Keratinocyte (primary cell): ENCODE data around the gene MAN1A2. TPM values are rescaled to one million over a fixed set of nuclear protein-coding genes. Genes with fewer than 3 reads are reported as not detected.
"Not testable (repeated sequence)": the region's sequence is repeated elsewhere in the genome, so short reads cannot be mapped to it uniquely, and the experiment has no call there.

Experiments
- DNase-seq: peaks from one replicate; pipeline ENCODE4 v3.0.0-alpha.2; 2011; ENCODE audit warnings: low read depth, missing footprints, low spot score
- FAIRE-seq: peaks from 2 replicates; lab custom pipeline; 2011; peaks lifted over from hg19 to GRCh38; lab: Jason Lieb, UNC
- H2AFZ ChIP-seq: 2 replicates; pipeline ENCODE4 v1.6.0; 2012; ENCODE audit warnings: low read length, control low read depth, inconsistent platforms; ENCODE audit not compliant: control insufficient read depth
- H3K27ac ChIP-seq: 2 replicates; pipeline ENCODE4 v1.5.1; 2011; ENCODE audit warnings: low read length; ENCODE audit not compliant: control insufficient read depth, insufficient read depth
- H3K27me3 ChIP-seq: 3 replicates; pipeline ENCODE4 v1.6.0; 2011; ENCODE audit warnings: low read length; ENCODE audit not compliant: control insufficient read depth, insufficient read depth; ENCODE audit errors: extremely low read depth
- H3K36me3 ChIP-seq, 2 experiments: 2 replicates in 1 of 2; 3 replicates in 1 of 2; pipeline ENCODE4 v1.5.1; 2011; ENCODE audit warnings: low read length in 2 of 2, mild to moderate bottlenecking in 1 of 2; ENCODE audit not compliant: control insufficient read depth in 2 of 2, insufficient read depth in 2 of 2; ENCODE audit errors: extremely low read depth in 1 of 2
- H3K4me1 ChIP-seq: 3 replicates; pipeline ENCODE4 v1.5.1; 2011; ENCODE audit warnings: low read length; ENCODE audit not compliant: control insufficient read depth, insufficient read depth; ENCODE audit errors: extremely low read depth
- H3K4me2 ChIP-seq: 3 replicates; pipeline ENCODE4 v1.6.0; 2011; ENCODE audit warnings: low read depth, low read length; ENCODE audit not compliant: control insufficient read depth, insufficient read depth; ENCODE audit errors: extremely low read depth
- H3K4me3 ChIP-seq, 3 experiments: fragments of 200-600 bp in 1 of 3; sonication (generic) in 1 of 3; 2 replicates in 2 of 3; 3 replicates in 1 of 3; pipeline ENCODE4 v1.5.1; 2011 to 2016; ENCODE audit warnings: low read length in 3 of 3, mild to moderate bottlenecking in 3 of 3, control low read depth in 2 of 3, inconsistent platforms in 1 of 3, low read depth in 1 of 3, mixed read lengths in 1 of 3, mixed run types in 1 of 3, moderate library complexity in 1 of 3; ENCODE audit not compliant: control insufficient read depth in 2 of 3, insufficient read depth in 2 of 3; ENCODE audit errors: extremely low read depth in 1 of 3
- H3K79me2 ChIP-seq: 2 replicates; pipeline ENCODE4 v1.6.0; 2012; ENCODE audit warnings: low read length; ENCODE audit not compliant: control insufficient read depth, insufficient read depth
- H3K9ac ChIP-seq: 3 replicates; pipeline ENCODE4 v1.6.0; 2011; ENCODE audit warnings: low read length; ENCODE audit not compliant: control insufficient read depth, insufficient read depth; ENCODE audit errors: extremely low read depth
- H3K9me1 ChIP-seq: 3 replicates; pipeline ENCODE4 v1.6.0; 2011; ENCODE audit warnings: low read length; ENCODE audit not compliant: control insufficient read depth, insufficient read depth; ENCODE audit errors: extremely low read depth
- H3K9me3 ChIP-seq: 2 replicates; pipeline ENCODE4 v1.5.1; 2012; ENCODE audit warnings: low read depth, low read length; ENCODE audit not compliant: control insufficient read depth
- H4K20me1 ChIP-seq: 3 replicates; pipeline ENCODE4 v1.6.0; 2011; ENCODE audit warnings: low read length; ENCODE audit not compliant: control insufficient read depth, insufficient read depth; ENCODE audit errors: extremely low read depth
- CTCF ChIP-seq, 3 experiments: IDR thresholded peaks in 1 of 3; conservative IDR thresholded peaks in 1 of 3; optimal IDR thresholded peaks in 1 of 3; 2 replicates in 2 of 3; 3 replicates in 1 of 3; pipeline versions ENCODE3 to v1.5.1; 2011; ENCODE audit warnings: low read length in 3 of 3, mild to moderate bottlenecking in 3 of 3, moderate library complexity in 2 of 3, control low read depth in 1 of 3, inconsistent platforms in 1 of 3; ENCODE audit not compliant: insufficient read depth in 2 of 3; ENCODE audit errors: extremely low read depth in 1 of 3
- EZH2 ChIP-seq: IDR thresholded peaks from one replicate; pipeline ENCODE4 v1.6.1; 2012; ENCODE audit warnings: inconsistent platforms, mild to moderate bottlenecking, low read length, moderate library complexity
- dilution Hi-C: fragments of 300-500 bp; cut with MboI; formaldehyde crosslinking; loops from one replicate; pipeline ENCODE4 v1.7.0; 2020; ENCODE audit warnings: low sequenced_read_pairs; ENCODE audit not compliant: extremely low pct_ligation_motif_present
- polyA plus RNA-seq, 5 experiments: library from polyadenylated mRNA; depleted of rRNA in 3 of 5; stranded (reverse) in 3 of 5; stranded (forward) in 1 of 5; unstranded in 1 of 5; fragments of >200 nt; gene quantifications; 1 replicate in 1 of 5; 2 replicates in 3 of 5; 3 replicates in 1 of 5; pipeline versions ENCODE4 v1.2.1 to v1.2.3, GENCODE V29; 2011 to 2012; ENCODE audit warnings: missing spikeins in 2 of 5, low read depth in 1 of 5, low replicate concordance in 1 of 5

MAN1A2 gene
- polyA plus RNA-seq, 1 donor (not counting 4 experiments of a cell fraction or from before 2014, with no cell fraction given): 19.0 TPM

GRCh38 chr1:117321680-117322609 is 45.3 kb upstream of the MAN1A2 start:
- no peaks in the 10 kb centered on the region for H3K4me1 ChIP-seq
- TF ChIP-seq CTCF (optimal IDR thresholded peaks at IDR 0.05 in 1 of 3, IDR thresholded peaks at IDR 0.05 in 1 of 3, conservative IDR thresholded peaks at IDR 0.05 in 1 of 3; ENCODE audit: extremely low read depth in 1 of 3, insufficient read depth in 2 of 3, low read length in 3 of 3): no peak
- no peak for TF ChIP-seq EZH2
- no peak for DNase-seq
- H4K20me1 ChIP-seq: no peaks in the 10 kb centered on the region
- no peak for FAIRE-seq
- peaks cover 18% of the 10 kb centered on the region for H3K27me3 ChIP-seq
- H3K4me2 ChIP-seq: no peak overlapping the region
- H3K4me3 ChIP-seq: no peak overlapping the region
- no peaks in the 10 kb centered on the region for H3K9me3 ChIP-seq
- H3K9ac ChIP-seq: no peak overlapping the region
- H2AFZ ChIP-seq: no peak overlapping the region
- H3K36me3 ChIP-seq: no peaks in the 10 kb centered on the region
- dilution Hi-C loops: no loop called here
- H3K27ac ChIP-seq: no peak overlapping the region
- H3K9me1 ChIP-seq: no peaks in the 10 kb centered on the region
- H3K79me2 ChIP-seq: no peaks in the 10 kb centered on the region

GRCh38 chr1:117324357-117324756 is 42.9 kb upstream of the MAN1A2 start:
- H3K4me2 ChIP-seq: no peak overlapping the region
- no peaks in the 10 kb centered on the region for H3K79me2 ChIP-seq
- no peaks in the 10 kb centered on the region for H3K9me1 ChIP-seq
- no peaks in the 10 kb centered on the region for H3K9me3 ChIP-seq
- no peak overlapping the region for H2AFZ ChIP-seq
- H3K27me3 ChIP-seq: peaks cover 18% of the 10 kb centered on the region
- H3K27ac ChIP-seq: no peak overlapping the region
- TF ChIP-seq EZH2 (no peak), CTCF (optimal IDR thresholded peaks at IDR 0.05 in 1 of 3, IDR thresholded peaks at IDR 0.05 in 1 of 3, conservative IDR thresholded peaks at IDR 0.05 in 1 of 3; ENCODE audit: extremely low read depth in 1 of 3, insufficient read depth in 2 of 3, low read length in 3 of 3) (no peak)
- DNase-seq (no peak), FAIRE-seq (no peak)
- no peak overlapping the region for H3K4me3 ChIP-seq
- no peaks in the 10 kb centered on the region for H3K4me1 ChIP-seq
- dilution Hi-C loops: no loop called here
- no peaks in the 10 kb centered on the region for H4K20me1 ChIP-seq
- H3K9ac ChIP-seq: no peak overlapping the region
- H3K36me3 ChIP-seq: no peaks in the 10 kb centered on the region

- H3K27ac ChIP-seq, H3K4me3 ChIP-seq, H3K4me1 ChIP-seq, H4K20me1 ChIP-seq, H3K9ac ChIP-seq, H3K79me2 ChIP-seq, H3K9me1 ChIP-seq, H3K4me2 ChIP-seq, DNase-seq, H2AFZ ChIP-seq, FAIRE-seq, dilution Hi-C loops, H3K36me3 ChIP-seq, H3K9me3 ChIP-seq: not testable (repeated sequence)
- H3K27me3 ChIP-seq: peaks cover 14% of the 10 kb centered on the region
Measured at GRCh38 chr1:117326035-117326434, 41.2 kb upstream of the MAN1A2 start.
